Transverse colon (tissue), 4 donors: ENCODE data around the gene TULP3. TPM values are rescaled to one million over a fixed set of nuclear protein-coding genes. Genes with fewer than 3 reads are reported as not detected.

ENCODE experiments used
- DNase-seq: peaks from one replicate; pipeline ENCODE4 v3.0.0-alpha.2; 2019
- H3K27ac ChIP-seq, 4 donors: fragments of 200-600 bp; sonication (generic); 2 replicates each; pipeline ENCODE4 v1.5.1; 2016 to 2018; ENCODE audit warnings: inconsistent platforms in 4 of 4
- H3K27me3 ChIP-seq: fragments of 200-600 bp; sonication (generic); 2 replicates; pipeline ENCODE4 v1.5.1; 2017; ENCODE audit warnings: inconsistent platforms
- H3K36me3 ChIP-seq, 4 donors: fragments of 200-600 bp; sonication (generic); 2 replicates each; pipeline ENCODE4 v1.5.1; 2017 to 2019; ENCODE audit warnings: inconsistent platforms in 4 of 4
- H3K4me1 ChIP-seq, 4 donors: fragments of 200-600 bp; sonication (generic); 2 replicates each; pipeline ENCODE4 v1.5.1; 2017 to 2020; ENCODE audit warnings: inconsistent platforms in 4 of 4
- H3K4me3 ChIP-seq, 4 donors: fragments of 200-600 bp; sonication (generic); 1 replicate in 1 of 4; 2 replicates in 3 of 4; pipeline versions ENCODE4 v1.5.1 to v1.6.1; 2017 to 2019; ENCODE audit warnings: inconsistent platforms in 4 of 4
- H3K9me3 ChIP-seq, 2 donors: fragments of 200-600 bp; sonication (generic); 2 replicates each; pipeline ENCODE4 v1.5.1; 2017 to 2019; ENCODE audit warnings: inconsistent platforms in 2 of 2
- CTCF ChIP-seq, 5 experiments: fragments of 200-600 bp in 3 of 5; fragments of 450-650 bp in 2 of 5; sonication (generic) in 3 of 5; IDR thresholded peaks; 1 replicate in 2 of 5; 2 replicates in 3 of 5; pipeline ENCODE4 v1.5.1; 2016 to 2017; ENCODE audit warnings: antibody characterized with exemption in 5 of 5, inconsistent platforms in 3 of 5, mild to moderate bottlenecking in 2 of 5, moderate library complexity in 1 of 5
- EP300 ChIP-seq: sonication (generic); formaldehyde crosslinking; IDR thresholded peaks from one replicate; pipeline ENCODE4 v1.6.1; 2017; ENCODE audit warnings: antibody characterized with exemption, low read depth
- POLR2A ChIP-seq: fragments of 450-650 bp; IDR thresholded peaks from one replicate; pipeline ENCODE4 v1.6.1; 2016; ENCODE audit warnings: antibody characterized with exemption, mild to moderate bottlenecking, moderate library complexity
- POLR2AphosphoS5 ChIP-seq, 3 donors: sonication (generic); formaldehyde crosslinking; IDR thresholded peaks; one replicate each; pipeline ENCODE4 v1.6.1; 2016; ENCODE audit warnings: antibody characterized with exemption in 3 of 3
- WGBS, 2 donors: methylation state at CpG; one replicate each; pipeline ENCODE4 v1.1.5; 2018; ENCODE audit warnings: low coverage in 1 of 2; 5-methylcytosine and 5-hydroxymethylcytosine counted together
- in situ Hi-C, 4 donors: fragments of 200-750 bp; cut with MboI; loops; one replicate each; pipeline versions ENCODE4 v1.15.0 to v1.15.1; 2017; ENCODE audit warnings: low sequenced_read_pairs in 3 of 4, low pct_ligation_motif_present in 1 of 4, low pct_unique_long_range_greater_than_20kb in 1 of 4
- intact Hi-C: fragments of 100-400 bp; cut with DNase I; formaldehyde crosslinking; loops from one replicate; pipeline ENCODE4 v1.15.1; 2023; ENCODE audit warnings: low total_unique reads
- total RNA-seq, 4 donors: library from RNA; depleted of rRNA; stranded (reverse); fragments of >200 nt; gene quantifications; one replicate each; pipeline ENCODE4 v1.1.0, GENCODE V29; 2016

The TULP3 gene
- total RNA-seq, 4 donors from 2014 or later, result 7.4 to 21.3 (median 16.9) TPM

GRCh38 chr12:2939191-2939590 lies 48.5 kb downstream of the TULP3 start:
- DNase-seq, result no peak
- 92% methylated on average over 5 of the region's 5 CpGs; no CpG with 5 or more reads in 1 of the 2 donors for WGBS, 2 donors
- no peak overlapping the region for H3K4me3 ChIP-seq

GRCh38 chr12:2940564-2940963 lies 49.9 kb downstream of the TULP3 start:
- H3K36me3 ChIP-seq, result peaks cover 0 to 19% (median 6%) of the 10 kb centered on the region in 4 donors
- intact Hi-C loops (loop anchor here (10.0 kb wide), 1 partner anchor 86 kb away; the partner anchor contains the start of gene TEX52), in situ Hi-C loops (no loop called here)
- H3K27me3 ChIP-seq, result no peaks in the 10 kb centered on the region
- no peak overlapping the region for H3K27ac ChIP-seq
- H3K9me3 ChIP-seq, result no peaks in the 10 kb centered on the region
- DNase-seq, result no peak
- TF ChIP-seq EP300, result no peak
- TF ChIP-seq POLR2AphosphoS5 (IDR thresholded peaks at IDR 0.05), result no peak
- TF ChIP-seq POLR2A, result no peak
- TF ChIP-seq CTCF (IDR thresholded peaks at IDR 0.05), result no peak
- peaks cover 0 to 4% (median 0%) of the 10 kb centered on the region in 4 donors for H3K4me1 ChIP-seq
- H3K4me3 ChIP-seq, result no peak overlapping the region
- 68 to 73% methylated on average over 3 to 10 of the region's 10 CpGs for WGBS, 2 donors

More at GRCh38 chr12:2939191-2939590, 48.5 kb downstream of the TULP3 start:
- in situ Hi-C loops, result no loop called here
- Histone ChIP-seq H3K36me3 (peaks cover 0 to 28% (median 11%) of the 10 kb centered on the region in 4 donors), H3K4me1 (no peaks in the 10 kb centered on the region), H3K27me3 (no peaks in the 10 kb centered on the region), H3K9me3 (no peaks in the 10 kb centered on the region), H3K27ac (no peak overlapping the region)
- intact Hi-C loops, result no loop called here
- TF ChIP-seq POLR2AphosphoS5 (IDR thresholded peaks at IDR 0.05) (no peak), EP300 (no peak), POLR2A (no peak), CTCF (IDR thresholded peaks at IDR 0.05) (no peak)

DNA sequence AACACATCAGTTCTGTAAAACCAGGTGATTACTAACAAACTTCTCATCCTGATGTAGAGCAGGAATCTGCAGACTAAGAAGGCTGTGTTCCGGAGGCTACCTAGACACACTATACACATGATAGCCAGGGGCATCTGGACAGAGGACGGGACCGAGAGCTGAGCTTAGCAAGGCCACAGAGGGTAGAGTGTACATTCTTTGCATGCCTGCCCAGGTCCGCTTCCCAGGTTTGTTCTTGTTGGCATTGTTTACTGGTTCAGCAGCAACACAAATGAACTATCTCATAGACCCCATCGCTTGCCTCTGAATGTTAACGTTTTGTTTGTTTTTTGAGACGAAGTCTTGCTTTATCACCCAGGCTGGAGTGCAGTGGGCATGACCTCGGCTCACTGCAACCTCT lies 50.8 kb downstream of the TULP3 start:
- TF ChIP-seq EP300 (no peak), POLR2AphosphoS5 (IDR thresholded peaks at IDR 0.05) (no peak), POLR2A (no peak), CTCF (IDR thresholded peaks at IDR 0.05) (no peak)
- Histone ChIP-seq H3K4me1 (peaks cover 0 to 4% (median 0%) of the 10 kb centered on the region in 4 donors), H3K4me3 (no peak overlapping the region), H3K27me3 (no peaks in the 10 kb centered on the region), H3K27ac (no peak overlapping the region), H3K36me3 (peaks cover 0 to 19% (median 6%) of the 10 kb centered on the region in 4 donors), H3K9me3 (no peaks in the 10 kb centered on the region)
- WGBS, 2 donors, result 88 to 92% methylated on average over 2 to 8 of the region's 8 CpGs
- in situ Hi-C loops (no loop called here), intact Hi-C loops (loop anchor here (10.0 kb wide), 1 partner anchor 87 kb away; the partner anchor contains the start of gene TEX52)
- no peak for DNase-seq

- TF ChIP-seq EP300 (no peak), CTCF (IDR thresholded peaks at IDR 0.05) (peak; percentile 69 to 79 (median 70))
- peak; percentile 63 for DNase-seq
- Histone ChIP-seq H3K27me3 (no peaks in the 10 kb centered on the region), H3K9me3 (no peaks in the 10 kb centered on the region), H3K4me1 (peaks cover 0 to 4% (median 0%) of the 10 kb centered on the region in 4 donors), H3K27ac (no peak overlapping the region), H3K36me3 (peaks cover 0 to 6% (median 0%) of the 10 kb centered on the region in 4 donors), H3K4me3 (peak overlapping the region in 2 of 4 donors; percentile 16 to 31)
- in situ Hi-C loops (no loop called here), intact Hi-C loops (loop anchor here (10.0 kb wide), 1 partner anchor 90 kb away; the partner anchor contains the start of gene TEX52)
- WGBS, 2 donors, result 25 to 32% methylated on average over 6 to 24 of the region's 24 CpGs
Measured at GRCh38 chr12:2944401-2945047, 53.8 kb downstream of the TULP3 start.
